HS-27A (cell line): ENCODE results near the gene HMBS.
"Not testable (repeated sequence)": the region's sequence is repeated elsewhere in the genome, so short reads cannot be mapped to it uniquely, and the experiment has no call there.

ENCODE experiments used
- DNase-seq: peaks from one replicate; pipeline ENCODE4 v3.0.0-alpha.2; 2012; ENCODE audit warnings: low read depth, missing footprints

Gene HMBS

GRCh38 chr11:119118946-119119345 is 34.3 kb downstream of the HMBS start:
- DNase-seq, result no peak

DNA sequence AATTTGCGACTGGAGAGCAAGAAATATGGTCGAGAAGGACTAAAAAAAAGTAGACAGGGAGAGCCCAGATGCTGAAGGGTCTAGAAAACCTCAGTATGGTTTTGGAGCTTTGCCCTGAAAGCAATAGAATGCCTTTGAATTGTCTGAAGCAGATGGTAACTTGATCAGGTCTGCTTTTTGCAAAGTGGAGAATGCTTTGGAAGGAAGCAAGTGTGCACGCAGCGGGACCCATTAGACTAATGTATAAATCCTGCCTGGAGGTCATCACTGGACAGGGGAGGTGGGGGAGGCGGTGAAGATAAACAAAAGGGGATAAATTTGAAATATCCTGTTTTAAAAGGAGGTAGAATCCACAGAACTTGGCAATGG is 35.9 kb downstream of the HMBS start:
- DNase-seq, result no peak

- peak; percentile 85 for DNase-seq
These were observed 36.5 kb downstream of the HMBS start, which contains the start of gene HINFP for GRCh38 chr11:119121008-119121810. TSS of gene HINFP (plus strand) at chr11:119121580. CDS start at chr11:119126945, 5,365 bp downstream.

- DNase-seq, result no peak
These were observed 37.1 kb downstream of the HMBS start for GRCh38 chr11:119121811-119122124.

DNA sequence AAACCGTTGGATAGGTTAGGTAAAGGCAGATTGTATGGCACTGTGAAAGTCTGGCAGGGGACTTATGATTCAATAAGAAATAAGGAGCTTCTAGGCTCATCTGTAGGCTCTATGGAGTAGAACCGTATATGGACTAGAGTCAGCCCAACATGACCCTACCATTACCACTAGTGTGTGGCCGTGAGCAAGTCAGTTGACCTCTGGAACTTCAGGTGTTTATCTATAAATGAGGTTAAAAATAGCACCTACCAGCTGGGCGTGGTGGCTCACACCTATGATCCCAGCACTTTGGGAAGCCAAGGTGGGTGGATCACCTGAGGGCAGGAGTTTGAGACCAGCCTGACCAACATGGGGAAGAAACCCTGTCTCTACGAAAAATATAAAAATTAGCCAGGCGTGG is 41.1 kb downstream of the HMBS start:
- no peak for DNase-seq

DNA sequence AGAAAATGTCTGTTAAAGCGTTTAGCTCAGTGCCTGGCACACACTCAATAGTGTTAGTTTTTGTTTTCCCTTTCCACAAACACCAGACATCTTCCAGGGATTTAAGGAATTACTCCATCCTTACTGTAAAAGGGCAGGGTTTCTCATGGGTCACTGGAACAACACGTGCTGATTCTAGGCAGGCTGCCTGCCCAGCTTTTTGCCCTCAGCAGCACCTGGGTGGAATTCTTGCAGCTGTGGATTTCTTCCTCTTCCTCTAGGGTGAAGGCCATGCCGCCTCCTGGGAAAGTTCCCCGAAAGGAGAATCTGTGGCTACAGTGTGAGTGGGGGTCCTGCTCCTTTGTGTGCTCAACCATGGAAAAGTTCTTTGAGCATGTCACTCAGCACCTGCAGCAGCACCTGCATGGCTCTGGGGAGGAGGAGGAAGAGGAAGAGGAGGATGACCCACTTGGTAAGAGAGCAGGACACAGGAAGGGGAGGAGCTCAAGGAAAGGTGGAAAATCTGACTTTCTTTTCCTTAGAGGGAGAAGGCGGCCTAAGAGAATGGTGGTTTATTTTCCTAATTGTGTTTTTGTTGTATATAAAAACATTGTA is 42.1 kb downstream of the HMBS start:
- no peak for DNase-seq

GRCh38 chr11:119130662-119131061 is 46.0 kb downstream of the HMBS start:
- DNase-seq, result no peak

DNA sequence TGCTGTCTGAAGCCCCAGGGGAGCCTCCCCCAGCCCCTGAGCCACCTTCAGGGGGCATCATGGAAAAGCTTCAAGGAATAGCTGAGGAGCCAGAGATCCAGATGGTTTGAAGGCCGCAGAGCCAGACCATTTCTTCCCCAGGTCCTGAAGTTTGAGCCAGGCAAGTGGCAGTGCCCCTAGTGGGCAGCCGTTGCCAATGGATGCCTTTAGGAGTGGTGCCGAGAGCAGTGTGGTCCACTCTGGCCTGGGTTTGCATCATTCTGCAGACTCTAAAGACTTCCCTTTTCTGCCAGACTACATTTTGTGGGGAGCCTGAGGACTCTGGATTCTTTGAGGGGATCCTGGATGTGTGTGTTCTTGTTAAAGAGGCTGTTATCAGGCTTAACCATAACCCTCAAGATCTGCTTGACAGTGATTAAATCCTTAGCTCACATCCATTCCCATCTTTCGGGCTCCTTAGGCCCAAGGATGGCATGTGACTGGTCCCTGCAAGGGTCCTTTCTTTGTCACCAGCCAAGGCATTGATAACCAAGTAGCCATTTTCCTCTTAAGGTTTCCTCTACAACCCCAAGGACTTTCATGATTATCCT is 49.8 kb downstream of the HMBS start:
- DNase-seq, result no peak

GRCh38 chr11:119139276-119139675 is 54.6 kb downstream of the HMBS start:
- not testable (repeated sequence) for DNase-seq
